ENCODE results near the gene IMPDH2.

IMPDH2 gene

GRCh38 chr3:49005303-49005680 lies 23.9 kb downstream of the IMPDH2 start:
- no peak for DNase-seq

GRCh38 chr3:49004352-49005302 lies 24.6 kb downstream of the IMPDH2 start:
- no peak for DNase-seq

GRCh38 chr3:49001155-49001554 lies 28.0 kb downstream of the IMPDH2 start:
- DNase-seq: no peak

GRCh38 chr3:48999085-48999858 lies 29.9 kb downstream of the IMPDH2 start:
- DNase-seq: no peak

GRCh38 chr3:48997714-48998637 lies 31.2 kb downstream of the IMPDH2 start:
- DNase-seq: no peak

GRCh38 chr3:48997102-48997635 lies 32.0 kb downstream of the IMPDH2 start:
- no peak for DNase-seq

- DNase-seq: no peak
Measured at GRCh38 chr3:48996640-48997039, 32.6 kb downstream of the IMPDH2 start.

GRCh38 chr3:48993834-48994233 lies 35.4 kb downstream of the IMPDH2 start:
- DNase-seq: no peak

GRCh38 chr3:48991851-48992545 lies 37.2 kb downstream of the IMPDH2 start:
- DNase-seq: no peak

GRCh38 chr3:48990636-48991469 lies 38.3 kb downstream of the IMPDH2 start:
- no peak for DNase-seq

GRCh38 chr3:48989796-48990635 lies 39.2 kb downstream of the IMPDH2 start, which contains the start of gene P4HTM:
P4HTM (plus strand) TSS chr3:48990241; CDS start chr3:48990257, 16 bp downstream.
- peak; percentile 95 for DNase-seq

GRCh38 chr3:48989126-48989795 lies 39.9 kb downstream of the IMPDH2 start:
- no peak for DNase-seq

- no peak for DNase-seq
Measured at GRCh38 chr3:48985831-48986376, 43.3 kb downstream of the IMPDH2 start.

GRCh38 chr3:48984663-48985062 lies 44.5 kb downstream of the IMPDH2 start:
- no peak for DNase-seq

- no peak for DNase-seq
Measured at GRCh38 chr3:48983096-48983495, 46.1 kb downstream of the IMPDH2 start.

- no peak for DNase-seq
Measured at GRCh38 chr3:48982686-48983085, 46.5 kb downstream of the IMPDH2 start.

- DNase-seq: no peak
Measured at GRCh38 chr3:48982016-48982415, 47.2 kb downstream of the IMPDH2 start.

GRCh38 chr3:48980295-48980694 lies 48.9 kb downstream of the IMPDH2 start:
- DNase-seq: no peak

GRCh38 chr3:48979451-48979850 lies 49.7 kb downstream of the IMPDH2 start:
- DNase-seq: no peak

All from fibroblast of skin of scalp (primary cell).